Neural cell (in vitro differentiated cells): ENCODE measurements around the gene HSPA12A. TPM values are rescaled to one million over a fixed set of nuclear protein-coding genes. Genes with fewer than 3 reads are reported as not detected.

Experiments used
- H2AFZ ChIP-seq: fragments of 200-600, 300-800 bp; sonication (generic), shearing (Covaris generic); 2 replicates; pipeline ENCODE4 v1.6.0; 2014; ENCODE audit warnings: low read depth, mild to moderate bottlenecking, antibody characterized with exemption, low read length, moderate library complexity
- H3F3A ChIP-seq: fragments of 200-600 bp; shearing (Covaris generic); 2 replicates; pipeline ENCODE4 v1.6.1; 2016; ENCODE audit warnings: mild to moderate bottlenecking, moderate library complexity, mixed read lengths, antibody characterized with exemption, low read length; ENCODE audit not compliant: insufficient read depth, poor library complexity, severe bottlenecking
- H3K27ac ChIP-seq: fragments of 200-600, 300-800 bp; sonication (generic), shearing (Covaris generic); 2 replicates; pipeline ENCODE4 v1.5.1; 2014; ENCODE audit warnings: mild to moderate bottlenecking, low read length, moderate library complexity
- H3K27me3 ChIP-seq: fragments of 300-800, 200-600 bp; sonication (generic), shearing (Covaris generic); 2 replicates; pipeline ENCODE4 v1.6.0; 2014; ENCODE audit warnings: mild to moderate bottlenecking, low read depth, low read length, moderate library complexity; ENCODE audit not compliant: insufficient read depth
- H3K36me3 ChIP-seq: fragments of 300-800, 200-600 bp; sonication (generic), shearing (Covaris generic); 2 replicates; pipeline ENCODE4 v1.5.1; 2014; ENCODE audit warnings: mild to moderate bottlenecking, antibody characterized with exemption, low read length, moderate library complexity; ENCODE audit not compliant: insufficient read depth
- H3K4me2 ChIP-seq: fragments of 300-800, 200-600 bp; sonication (generic), shearing (Covaris generic); 2 replicates; pipeline ENCODE4 v1.6.0; 2014; ENCODE audit warnings: mild to moderate bottlenecking, low read length
- H3K4me3 ChIP-seq: fragments of 300-800, 200-600 bp; sonication (generic), shearing (Covaris generic); 2 replicates; pipeline ENCODE4 v1.5.1; 2014; ENCODE audit warnings: mild to moderate bottlenecking, low read length, moderate library complexity
- H3K79me2 ChIP-seq: fragments of 200-600 bp; shearing (Covaris generic); replicated peaks from 2 replicates; pipeline ENCODE4 v1.6.0; 2014; ENCODE audit warnings: mild to moderate bottlenecking, low read length, moderate library complexity; ENCODE audit not compliant: insufficient read depth
- H3K9ac ChIP-seq: fragments of 300-800, 200-600 bp; sonication (generic), shearing (Covaris generic); 2 replicates; pipeline ENCODE4 v1.6.1; 2016; ENCODE audit warnings: mild to moderate bottlenecking, low read length, mixed read lengths
- H3K9me2 ChIP-seq: fragments of 200-600 bp; shearing (Covaris generic); 2 replicates; pipeline ENCODE4 v1.6.1; 2016; ENCODE audit warnings: mild to moderate bottlenecking, low read length, mixed read lengths; ENCODE audit not compliant: insufficient read depth
- H3K9me3 ChIP-seq: fragments of 200-600, 300-800 bp; sonication (generic), shearing (Covaris generic); 2 replicates; pipeline ENCODE4 v1.6.1; 2016; ENCODE audit warnings: mild to moderate bottlenecking, mixed run types, low read length, moderate library complexity, mixed read lengths
- H4K20me1 ChIP-seq: fragments of 200-600 bp; shearing (Covaris generic); 2 replicates; pipeline ENCODE4 v1.6.1; 2016; ENCODE audit warnings: mild to moderate bottlenecking, mixed run types; ENCODE audit not compliant: insufficient read depth
- CTCF ChIP-seq: fragments of 450-650 bp; IDR thresholded peaks from 2 replicates; pipeline ENCODE4 v1.5.1; 2014; ENCODE audit warnings: antibody characterized with exemption, mild to moderate bottlenecking, moderate library complexity; ENCODE audit not compliant: poor library complexity, severe bottlenecking
- EP300 ChIP-seq: fragments of 450-650 bp; conservative IDR thresholded peaks from 2 replicates; pipeline ENCODE4 v1.6.1; 2014; ENCODE audit warnings: antibody characterized with exemption, mild to moderate bottlenecking, moderate library complexity; ENCODE audit not compliant: poor library complexity, severe bottlenecking
- EZH2 ChIP-seq: fragments of 200-600, 300-800 bp; shearing (Covaris generic), sonication (generic); IDR thresholded peaks from 2 replicates; pipeline ENCODE4 v1.6.1; 2014; ENCODE audit warnings: antibody characterized with exemption, low read length, borderline replicate concordance, mild to moderate bottlenecking; ENCODE audit not compliant: insufficient read depth, poor library complexity, severe bottlenecking
- MXI1 ChIP-seq: fragments of 450-650 bp; conservative IDR thresholded peaks from 2 replicates; pipeline ENCODE4 v1.6.1; 2014; ENCODE audit warnings: antibody characterized with exemption, mild to moderate bottlenecking; ENCODE audit not compliant: poor library complexity, severe bottlenecking
- POLR2AphosphoS5 ChIP-seq: IDR thresholded peaks from 2 replicates; pipeline ENCODE4 v1.6.1; 2012
- RAD21 ChIP-seq: fragments of 450-650 bp; conservative IDR thresholded peaks from 2 replicates; pipeline ENCODE4 v1.6.1; 2014; ENCODE audit warnings: antibody characterized with exemption, mild to moderate bottlenecking, moderate library complexity
- REST ChIP-seq: IDR thresholded peaks from 2 replicates; pipeline ENCODE4 v1.6.1; 2012; ENCODE audit warnings: borderline replicate concordance
- SMC3 ChIP-seq: fragments of 450-650 bp; conservative IDR thresholded peaks from 2 replicates; pipeline ENCODE4 v1.6.1; 2014; ENCODE audit warnings: antibody characterized with exemption, mild to moderate bottlenecking, moderate library complexity; ENCODE audit not compliant: poor library complexity
- TAF1 ChIP-seq: IDR thresholded peaks from 2 replicates; pipeline ENCODE4 v1.6.1; 2012; ENCODE audit warnings: low read depth
- polyA plus RNA-seq: library from polyadenylated mRNA; depleted of rRNA; stranded (reverse); fragments of >200 nt; gene quantifications from 2 replicates; pipeline ENCODE4 v1.2.3, GENCODE V29; 2014

The HSPA12A gene
- polyA plus RNA-seq, 1 donor from 2014 or later: 5.9 TPM

- Histone ChIP-seq H3K9me3 (no peaks in the 10 kb centered on the region), H3K27me3 (no peaks in the 10 kb centered on the region), H3K4me2 (no peak overlapping the region), H3K36me3 (no peaks in the 10 kb centered on the region), H2AFZ (no peak overlapping the region), H3K9ac (no peak overlapping the region), H3K4me3 (no peak overlapping the region), H3K79me2 (no peaks in the 10 kb centered on the region), H3F3A (no peaks in the 10 kb centered on the region), H4K20me1 (no peaks in the 10 kb centered on the region), H3K9me2 (no peaks in the 10 kb centered on the region), H3K27ac (no peak overlapping the region)
- TF ChIP-seq MXI1: no peak
- TF ChIP-seq POLR2AphosphoS5: no peak
Measured at GRCh38 chr10:116646502-116646901, 95.9 kb downstream of the HSPA12A start.

DNA sequence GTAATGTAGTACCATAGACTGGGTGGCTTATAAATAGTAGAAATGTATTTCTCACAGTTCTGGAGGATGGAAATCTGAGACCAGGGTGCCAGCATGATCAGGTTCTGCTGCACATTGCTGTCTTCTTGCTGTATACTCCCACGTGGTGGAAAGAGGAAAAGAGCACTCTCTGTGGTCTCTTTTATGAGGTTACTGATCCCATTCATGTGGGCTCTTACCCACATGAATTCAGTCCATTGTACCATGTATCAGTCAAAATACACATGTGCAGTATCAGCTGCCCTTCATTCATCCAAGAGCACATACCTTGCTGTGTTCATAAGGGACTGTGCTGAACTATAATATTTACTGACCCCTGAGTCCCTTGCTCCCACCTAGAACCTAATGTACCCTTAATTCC, 104.5 kb downstream of the HSPA12A start:
- Histone ChIP-seq H3K36me3 (no peaks in the 10 kb centered on the region), H3K9me2 (no peaks in the 10 kb centered on the region), H3K4me2 (no peak overlapping the region), H3K27ac (no peak overlapping the region), H3K79me2 (no peaks in the 10 kb centered on the region), H2AFZ (no peak overlapping the region), H3K9me3 (no peaks in the 10 kb centered on the region), H3K4me3 (no peak overlapping the region), H3K9ac (no peak overlapping the region), H4K20me1 (no peaks in the 10 kb centered on the region), H3F3A (no peaks in the 10 kb centered on the region), H3K27me3 (no peaks in the 10 kb centered on the region)
- TF ChIP-seq EP300 (no peak), POLR2AphosphoS5 (no peak), CTCF (no peak), TAF1 (no peak), EZH2 (no peak), RAD21 (no peak), MXI1 (no peak), SMC3 (no peak), REST (no peak)

GRCh38 chr10:116636976-116637375, 105.4 kb downstream of the HSPA12A start:
- Histone ChIP-seq H3K9me3 (no peaks in the 10 kb centered on the region), H3K79me2 (no peaks in the 10 kb centered on the region), H3K4me2 (no peak overlapping the region), H3K9ac (no peak overlapping the region), H3K4me3 (no peak overlapping the region), H3F3A (no peaks in the 10 kb centered on the region), H4K20me1 (no peaks in the 10 kb centered on the region), H3K9me2 (no peaks in the 10 kb centered on the region), H3K27ac (no peak overlapping the region), H3K27me3 (no peaks in the 10 kb centered on the region), H3K36me3 (no peaks in the 10 kb centered on the region), H2AFZ (no peak overlapping the region)
- TF ChIP-seq CTCF (no peak), EZH2 (no peak), RAD21 (no peak), EP300 (no peak), SMC3 (no peak), TAF1 (no peak), REST (no peak), MXI1 (no peak), POLR2AphosphoS5 (no peak)
